GM23338 (cell line): ENCODE results near the gene KLC4. TPM values are rescaled to one million over a fixed set of nuclear protein-coding genes. Genes with fewer than 3 reads are reported as not detected.
A peak's percentile ranks its signal among the peaks of the same experiment; 100 is the strongest.

Experiments
- ATAC-seq: fragments of 200-7000 bp; cut with Tn5 transposase; 3 replicates; pipeline ENCODE4 v1.9.1; 2020
- DNase-seq: peaks from one replicate; pipeline ENCODE4 v3.0.0-alpha.2; 2015; ENCODE audit warnings: low spot score
- H2AFZ ChIP-seq: fragments of 200-600 bp; sonication (generic); 2 replicates; pipeline ENCODE4 v1.8.0; 2016; ENCODE audit warnings: antibody characterized with exemption, mild to moderate bottlenecking, moderate library complexity
- H3F3A ChIP-seq: fragments of 200-600 bp; sonication (generic); replicated peaks from 2 replicates; pipeline ENCODE4 v1.8.0; 2017; ENCODE audit warnings: antibody characterized with exemption, mixed run types, low read depth
- H3K27ac ChIP-seq: fragments of 200-600 bp; sonication (generic); 2 replicates; pipeline ENCODE4 v1.6.1; 2016; ENCODE audit warnings: low read depth
- H3K27me3 ChIP-seq: fragments of 200-600 bp; sonication (generic); 2 replicates; pipeline ENCODE4 v1.8.0; 2016; ENCODE audit warnings: mild to moderate bottlenecking, mixed run types, moderate library complexity; ENCODE audit not compliant: insufficient read depth
- H3K36me3 ChIP-seq: fragments of 200-600 bp; sonication (generic); 2 replicates; pipeline ENCODE4 v1.8.0; 2016; ENCODE audit warnings: mild to moderate bottlenecking; ENCODE audit not compliant: insufficient read depth
- H3K4me1 ChIP-seq: fragments of 200-600 bp; sonication (generic); 2 replicates; pipeline ENCODE4 v1.8.0; 2016; ENCODE audit warnings: mild to moderate bottlenecking, moderate library complexity; ENCODE audit not compliant: insufficient read depth
- H3K4me2 ChIP-seq: fragments of 200-600 bp; sonication (generic); 2 replicates; pipeline ENCODE4 v1.7.1; 2017; ENCODE audit warnings: mixed run types
- H3K4me3 ChIP-seq: fragments of 200-600 bp; sonication (generic); 2 replicates; pipeline ENCODE4 v1.6.1; 2016; ENCODE audit warnings: mixed run types
- H3K79me2 ChIP-seq: fragments of 200-600 bp; sonication (generic); replicated peaks from 2 replicates; pipeline ENCODE4 v1.8.0; 2017; ENCODE audit warnings: mild to moderate bottlenecking; ENCODE audit not compliant: insufficient read depth
- H3K9me2 ChIP-seq: fragments of 200-600 bp; sonication (generic); 2 replicates; pipeline ENCODE4 v1.8.0; 2017; ENCODE audit not compliant: insufficient read depth
- H4K20me1 ChIP-seq: fragments of 200-600 bp; sonication (generic); replicated peaks from 2 replicates; pipeline ENCODE4 v1.8.0; 2017; ENCODE audit warnings: mild to moderate bottlenecking; ENCODE audit not compliant: insufficient read depth
- H3K27ac Mint-ChIP-seq: 2 replicates; pipeline ENCODE4 v1.8.0; 2020; ENCODE audit warnings: inconsistent platforms, mild to moderate bottlenecking, moderate library complexity, mixed read lengths
- H3K27me3 Mint-ChIP-seq: 3 replicates; pipeline ENCODE4 v1.8.0; 2022; ENCODE audit warnings: low read depth, mild to moderate bottlenecking, moderate library complexity, mixed read lengths, inconsistent platforms; ENCODE audit not compliant: insufficient read depth, poor library complexity
- H3K36me3 Mint-ChIP-seq: 3 replicates; pipeline ENCODE4 v1.8.0; 2021; ENCODE audit warnings: low read depth, mild to moderate bottlenecking, inconsistent platforms, moderate library complexity, mixed read lengths
- H3K4me1 Mint-ChIP-seq: 3 replicates; pipeline ENCODE4 v1.8.0; 2020; ENCODE audit warnings: mild to moderate bottlenecking, inconsistent platforms, mixed read lengths
- H3K4me3 Mint-ChIP-seq: 3 replicates; pipeline ENCODE4 v1.8.0; 2021; ENCODE audit warnings: moderate library complexity, mild to moderate bottlenecking, inconsistent platforms, mixed read lengths
- H3K9me3 Mint-ChIP-seq: 3 replicates; pipeline ENCODE4 v1.8.0; 2020; ENCODE audit warnings: moderate library complexity, mild to moderate bottlenecking, inconsistent platforms, mixed read lengths
- CREB1 ChIP-seq: fragments of 250-450 bp; sonication (Bioruptor Pico); IDR thresholded peaks from 2 replicates; pipeline ENCODE4 v1.5.0; 2020; ENCODE audit warnings: low read depth, mild to moderate bottlenecking, moderate library complexity
- CTCF ChIP-seq, 2 experiments: fragments of 200-600 bp in 1 of 2; sonication (generic) in 1 of 2; conservative IDR thresholded peaks; 2 replicates each; pipeline versions ENCODE4 v1.5.1 to v1.6.1; 2016 to 2017; ENCODE audit warnings: antibody characterized with exemption in 2 of 2, low read depth in 2 of 2, mild to moderate bottlenecking in 2 of 2, moderate library complexity in 1 of 2
- ETS1 ChIP-seq: IDR thresholded peaks from 2 replicates; pipeline ENCODE4 v1.6.1; 2016; ENCODE audit warnings: antibody characterized with exemption
- EZH2 ChIP-seq: fragments of 200-600 bp; sonication (generic); IDR thresholded peaks from one replicate; pipeline ENCODE4 v1.8.0; 2017; ENCODE audit warnings: antibody characterized with exemption, mild to moderate bottlenecking, low read depth; ENCODE audit not compliant: unreplicated experiment
- EZH2phosphoT487 ChIP-seq: fragments of 200-600 bp; sonication (generic); IDR thresholded peaks from one replicate; pipeline ENCODE4 v1.8.1; 2018; ENCODE audit warnings: antibody characterized with exemption; ENCODE audit not compliant: unreplicated experiment
- JUNB ChIP-seq: IDR thresholded peaks from one replicate; pipeline ENCODE4 v1.6.1; 2016; ENCODE audit warnings: antibody characterized with exemption; ENCODE audit not compliant: unreplicated experiment
- NANOG ChIP-seq: IDR thresholded peaks from 2 replicates; pipeline ENCODE4 v1.6.1; 2016; ENCODE audit warnings: antibody characterized with exemption, borderline replicate concordance
- POLR2AphosphoS5 ChIP-seq: IDR thresholded peaks from 2 replicates; pipeline ENCODE4 v1.6.1; 2016; ENCODE audit warnings: antibody characterized with exemption, low read depth
- REST ChIP-seq: IDR thresholded peaks from one replicate; pipeline ENCODE4 v1.6.1; 2018; ENCODE audit warnings: antibody characterized with exemption; ENCODE audit not compliant: unreplicated experiment
- STAT1 ChIP-seq: IDR thresholded peaks from one replicate; pipeline ENCODE4 v1.6.1; 2016; ENCODE audit warnings: antibody characterized with exemption; ENCODE audit not compliant: unreplicated experiment
- ZNF114 ChIP-seq: fragments of 250-450 bp; sonication (Bioruptor Pico); IDR thresholded peaks from 2 replicates; pipeline ENCODE4 v1.5.0; 2020; ENCODE audit warnings: mild to moderate bottlenecking, moderate library complexity
- ZNF331 ChIP-seq: fragments of 250-450 bp; sonication (Bioruptor Pico); IDR thresholded peaks from 2 replicates; pipeline ENCODE4 v1.5.0; 2020; ENCODE audit warnings: low read depth, mild to moderate bottlenecking, moderate library complexity
- ZNF462 ChIP-seq: fragments of 250-450 bp; sonication (Bioruptor Pico); IDR thresholded peaks from 2 replicates; pipeline ENCODE4 v1.5.0; 2020; ENCODE audit warnings: mild to moderate bottlenecking, moderate library complexity
- polyA plus RNA-seq: library from polyadenylated mRNA; unstranded; fragments of >200 nt; fragmentation: Nextera tagmentation; extraction: Ambion mirVana; gene quantifications from 2 replicates; pipeline ENCODE4 v1.2.1, GENCODE V29; 2016
- total RNA-seq: library from RNA; depleted of rRNA; stranded (reverse); fragments of >200 nt; shearing (Covaris generic); gene quantifications from 2 replicates; pipeline ENCODE4 v1.2.3, GENCODE V29; 2014

Gene KLC4
- total and polyA plus RNA-seq, 2 experiments from 2014 or later = 14.9 to 17.4 TPM

GRCh38 chr6:43055966-43056365 lies 3.5 kb upstream of the KLC4 start:
- no peak for ATAC-seq
- Mint-ChIP-seq H3K36me3 (peaks cover 24% of the 10 kb centered on the region), H3K9me3 (no peaks in the 10 kb centered on the region; the same call in 1 of the 3 replicates), H3K4me3 (peak overlapping the region; percentile 31; the same call in 1 of the 3 replicates), H3K4me1 (peaks cover 50% of the 10 kb centered on the region), H3K27me3 (peaks cover 18% of the 10 kb centered on the region), H3K27ac (peak overlapping the region; percentile 72; the same call in 1 of the 2 replicates)
- no peak overlapping the region for H2AFZ ChIP-seq
- H3K79me2 ChIP-seq = peaks cover 28% of the 10 kb centered on the region
- H3K27me3 ChIP-seq = no peaks in the 10 kb centered on the region
- H3K36me3 ChIP-seq = peaks cover 5% of the 10 kb centered on the region; the same call in 1 of the 2 replicates
- no peaks in the 10 kb centered on the region for H4K20me1 ChIP-seq
- H3K9me2 ChIP-seq = no peaks in the 10 kb centered on the region
- no peak overlapping the region for H3K4me2 ChIP-seq
- peak overlapping the region; percentile 42; the same call in 1 of the 2 replicates for H3K27ac ChIP-seq
- TF ChIP-seq JUNB = no peak
- TF ChIP-seq REST = no peak
- no peak for TF ChIP-seq EZH2phosphoT487
- TF ChIP-seq POLR2AphosphoS5 = no peak
- no peak for TF ChIP-seq CREB1 (CRISPR knock-in tag)
- TF ChIP-seq CTCF (conservative IDR thresholded peaks at IDR 0.05; ENCODE audit: low read depth in 2 of 2) = no peak
- TF ChIP-seq ETS1 = no peak
- no peak for TF ChIP-seq ZNF462
- TF ChIP-seq NANOG = no peak
- no peak for TF ChIP-seq ZNF114 (CRISPR knock-in tag)
- no peak for TF ChIP-seq EZH2
- no peak for TF ChIP-seq STAT1
- TF ChIP-seq ZNF331 (CRISPR knock-in tag) = no peak
- DNase-seq = no peak
- peaks cover 17% of the 10 kb centered on the region for H3K4me1 ChIP-seq
- peaks cover 22% of the 10 kb centered on the region for H3F3A ChIP-seq
- no peak overlapping the region for H3K4me3 ChIP-seq
